Hepatocyte (in vitro differentiated cells): Measurements from ENCODE around the gene SBNO1. TPM values are rescaled to one million over a fixed set of nuclear protein-coding genes. Genes with fewer than 3 reads are reported as not detected.

Experiments used
- DNase-seq: peaks from one replicate; pipeline ENCODE4 v3.0.0-alpha.2; 2016; ENCODE audit warnings: low spot score
- H2AFZ ChIP-seq: fragments of 200-600 bp; sonication (generic); 2 replicates; pipeline ENCODE4 v1.6.0; 2016; ENCODE audit warnings: antibody characterized with exemption, mild to moderate bottlenecking
- H3K27ac ChIP-seq: fragments of 200-600 bp; sonication (generic); 2 replicates; pipeline ENCODE4 v1.5.1; 2016; ENCODE audit warnings: mild to moderate bottlenecking
- H3K27me3 ChIP-seq: fragments of 200-600 bp; sonication (generic); 2 replicates; pipeline ENCODE4 v1.6.1; 2016
- H3K36me3 ChIP-seq: fragments of 200-600 bp; sonication (generic); replicated peaks from 2 replicates; pipeline ENCODE4 v1.5.1; 2016; ENCODE audit warnings: low read depth; ENCODE audit not compliant: insufficient read depth
- H3K4me1 ChIP-seq: fragments of 200-600 bp; sonication (generic); 2 replicates; pipeline ENCODE4 v1.5.1; 2016; ENCODE audit warnings: mild to moderate bottlenecking, moderate library complexity; ENCODE audit not compliant: insufficient read depth
- H3K4me2 ChIP-seq: fragments of 200-600 bp; sonication (generic); 2 replicates; pipeline ENCODE4 v1.6.0; 2016
- H3K4me3 ChIP-seq: fragments of 200-600 bp; sonication (generic); 2 replicates; pipeline ENCODE4 v1.5.1; 2016; ENCODE audit warnings: mild to moderate bottlenecking
- H3K79me2 ChIP-seq: fragments of 200-600 bp; sonication (generic); 2 replicates; pipeline ENCODE4 v1.6.0; 2017; ENCODE audit warnings: mild to moderate bottlenecking
- H3K9me2 ChIP-seq: fragments of 200-600 bp; sonication (generic); replicated peaks from 2 replicates; pipeline ENCODE4 v1.6.0; 2017; ENCODE audit warnings: mild to moderate bottlenecking; ENCODE audit not compliant: insufficient read depth
- H3K9me3 ChIP-seq: fragments of 200-600 bp; sonication (generic); 2 replicates; pipeline ENCODE4 v1.5.1; 2016; ENCODE audit warnings: low read depth, mild to moderate bottlenecking
- H4K20me1 ChIP-seq: fragments of 200-600 bp; sonication (generic); 2 replicates; pipeline ENCODE4 v1.6.0; 2016; ENCODE audit warnings: mild to moderate bottlenecking; ENCODE audit not compliant: insufficient read depth, poor library complexity, severe bottlenecking
- EZH2 ChIP-seq: fragments of 200-600 bp; sonication (generic); IDR thresholded peaks from 2 replicates; pipeline ENCODE4 v1.6.1; 2016; ENCODE audit warnings: antibody characterized with exemption, mild to moderate bottlenecking, borderline replicate concordance
- EZH2phosphoT487 ChIP-seq: fragments of 200-600 bp; sonication (generic); IDR thresholded peaks from one replicate; pipeline ENCODE4 v1.6.1; 2018; ENCODE audit warnings: antibody characterized with exemption, mild to moderate bottlenecking, low read depth, moderate library complexity; ENCODE audit not compliant: unreplicated experiment, severe bottlenecking
- WGBS: methylation state at CpG from one replicate; pipeline ENCODE4 v1.1.6; 2016; ENCODE audit warnings: low lambda C conversion rate; ENCODE audit errors: missing lambda C conversion rate; 5-methylcytosine and 5-hydroxymethylcytosine counted together
- polyA plus RNA-seq: library from polyadenylated mRNA; unstranded; fragments of >200 nt; fragmentation: Nextera tagmentation; extraction: Ambion mirVana; gene quantifications from 2 replicates; pipeline ENCODE4 v1.2.1, GENCODE V29; 2016
- total RNA-seq: library from RNA; depleted of rRNA; stranded (reverse); fragments of >200 nt; gene quantifications from 2 replicates; pipeline ENCODE4 v1.2.3, GENCODE V29; 2014
- TF ChIP-seq, protein P1 (sequence below): fragments of 200-600 bp; sonication (generic); IDR thresholded peaks from 2 replicates; pipeline ENCODE4 v1.5.1; 2016; ENCODE audit warnings: antibody characterized with exemption, mild to moderate bottlenecking; ENCODE audit not compliant: poor library complexity

Gene SBNO1
- total and polyA plus RNA-seq, 2 experiments from 2014 or later, result 13.4 to 28.9 TPM

DNA sequence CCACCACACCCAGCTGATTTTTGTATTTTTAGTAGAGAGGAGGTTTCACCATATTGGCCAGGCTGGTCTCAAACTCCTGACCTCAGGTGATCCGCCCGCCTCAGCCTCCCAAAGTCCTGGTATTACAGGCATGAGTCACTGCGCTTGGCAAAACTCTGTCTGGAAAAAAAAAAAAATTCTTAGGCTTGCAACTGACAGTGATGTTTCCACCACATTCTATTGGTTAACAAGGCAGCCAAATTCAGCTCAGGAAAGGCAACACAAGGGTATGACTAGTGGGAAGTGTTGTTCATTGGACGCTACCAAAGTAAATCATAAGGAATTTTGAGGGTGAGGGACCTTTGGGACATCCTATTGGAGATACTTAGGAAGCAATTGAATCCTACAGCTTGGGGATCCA, 2.9 kb upstream of the SBNO1 start:
- no peak for TF ChIP-seq EZH2
- TF ChIP-seq EZH2phosphoT487, result no peak
- TF ChIP-seq, protein P1, sequence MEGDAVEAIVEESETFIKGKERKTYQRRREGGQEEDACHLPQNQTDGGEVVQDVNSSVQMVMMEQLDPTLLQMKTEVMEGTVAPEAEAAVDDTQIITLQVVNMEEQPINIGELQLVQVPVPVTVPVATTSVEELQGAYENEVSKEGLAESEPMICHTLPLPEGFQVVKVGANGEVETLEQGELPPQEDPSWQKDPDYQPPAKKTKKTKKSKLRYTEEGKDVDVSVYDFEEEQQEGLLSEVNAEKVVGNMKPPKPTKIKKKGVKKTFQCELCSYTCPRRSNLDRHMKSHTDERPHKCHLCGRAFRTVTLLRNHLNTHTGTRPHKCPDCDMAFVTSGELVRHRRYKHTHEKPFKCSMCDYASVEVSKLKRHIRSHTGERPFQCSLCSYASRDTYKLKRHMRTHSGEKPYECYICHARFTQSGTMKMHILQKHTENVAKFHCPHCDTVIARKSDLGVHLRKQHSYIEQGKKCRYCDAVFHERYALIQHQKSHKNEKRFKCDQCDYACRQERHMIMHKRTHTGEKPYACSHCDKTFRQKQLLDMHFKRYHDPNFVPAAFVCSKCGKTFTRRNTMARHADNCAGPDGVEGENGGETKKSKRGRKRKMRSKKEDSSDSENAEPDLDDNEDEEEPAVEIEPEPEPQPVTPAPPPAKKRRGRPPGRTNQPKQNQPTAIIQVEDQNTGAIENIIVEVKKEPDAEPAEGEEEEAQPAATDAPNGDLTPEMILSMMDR, result no peak
- no peak for DNase-seq
- Histone ChIP-seq H3K4me3 (no peak overlapping the region), H3K27ac (no peak overlapping the region), H3K4me2 (no peak overlapping the region), H3K9me3 (no peaks in the 10 kb centered on the region), H2AFZ (no peak overlapping the region), H3K79me2 (peaks cover 21% of the 10 kb centered on the region), H4K20me1 (peaks cover 18% of the 10 kb centered on the region), H3K27me3 (no peaks in the 10 kb centered on the region), H3K36me3 (no peaks in the 10 kb centered on the region), H3K4me1 (peaks cover 12% of the 10 kb centered on the region), H3K9me2 (no peaks in the 10 kb centered on the region)
- 98% methylated on average over 4 of the region's 4 CpGs for WGBS

DNA sequence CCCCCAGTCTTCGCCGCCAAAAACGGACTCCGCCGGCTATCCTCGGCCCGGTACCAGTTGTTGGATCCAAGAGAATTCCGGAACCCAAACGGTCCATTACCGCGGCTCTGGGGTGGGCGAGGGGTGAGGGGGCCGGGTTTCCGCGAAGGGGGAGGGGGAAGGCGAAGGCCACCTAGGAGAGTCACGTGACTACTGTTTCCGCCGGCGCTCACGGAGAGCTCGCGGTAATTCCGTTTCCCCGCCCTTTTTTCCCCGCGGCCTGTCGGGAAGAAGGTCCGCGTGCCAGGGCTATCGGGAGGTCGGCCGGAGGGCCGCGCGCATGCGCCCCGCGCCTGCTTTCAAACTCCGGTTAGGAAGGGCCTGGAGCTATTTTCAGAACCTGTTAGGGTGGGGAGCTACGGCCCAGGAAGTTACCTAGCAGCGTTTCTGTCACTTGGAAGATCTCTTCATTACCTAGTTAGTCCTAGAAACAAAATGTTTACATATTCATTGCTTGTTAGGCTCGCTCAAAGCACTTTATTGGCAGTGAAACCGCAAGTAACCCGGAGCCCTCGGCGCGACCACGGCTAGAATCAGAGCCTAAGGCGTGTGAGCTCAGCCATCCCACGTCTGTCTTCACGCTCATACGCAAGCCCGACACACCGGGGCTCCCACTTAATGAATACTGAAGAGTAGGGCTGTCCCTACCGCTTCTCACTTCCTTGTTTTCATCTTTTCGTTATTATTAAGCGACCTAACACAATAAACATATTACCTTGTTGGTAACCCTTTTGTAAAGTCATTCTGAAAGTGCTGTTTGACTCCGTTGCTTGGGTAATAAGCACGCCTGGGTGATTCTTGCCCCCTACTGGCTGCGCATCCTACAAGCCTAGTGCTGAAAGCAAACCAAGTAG, 624 bp upstream of the SBNO1 start:
- DNase-seq, result peak; percentile 100
- Histone ChIP-seq H3K4me1 (peaks cover 14% of the 10 kb centered on the region), H3K36me3 (no peaks in the 10 kb centered on the region), H3K4me2 (peak overlapping the region; percentile 80), H3K9me3 (no peaks in the 10 kb centered on the region), H3K9me2 (no peaks in the 10 kb centered on the region), H3K79me2 (peaks cover 43% of the 10 kb centered on the region), H3K27ac (peak overlapping the region; percentile 99), H3K27me3 (no peaks in the 10 kb centered on the region), H3K4me3 (peak overlapping the region; percentile 37), H4K20me1 (peaks cover 38% of the 10 kb centered on the region), H2AFZ (peak overlapping the region; percentile 79)
- no peak for TF ChIP-seq EZH2phosphoT487
- TF ChIP-seq EZH2, result no peak
- TF ChIP-seq, protein P1, result peak; percentile 76
- under 1% methylated on average over 55 of the region's 61 CpGs for WGBS

- Histone ChIP-seq H3K9me2 (no peaks in the 10 kb centered on the region), H3K27ac (peak overlapping the region; percentile 99), H3K9me3 (no peaks in the 10 kb centered on the region), H3K79me2 (peaks cover 57% of the 10 kb centered on the region), H4K20me1 (peaks cover 51% of the 10 kb centered on the region), H3K4me1 (peaks cover 14% of the 10 kb centered on the region), H3K36me3 (no peaks in the 10 kb centered on the region), H3K4me3 (peak overlapping the region; percentile 98), H3K4me2 (peak overlapping the region; percentile 92), H2AFZ (peak overlapping the region; percentile 60), H3K27me3 (no peaks in the 10 kb centered on the region)
- TF ChIP-seq EZH2phosphoT487 (no peak), EZH2 (no peak)
- TF ChIP-seq, protein P1, result no peak
- no peak for DNase-seq
- WGBS, result 2% methylated on average over 55 of the region's 62 CpGs
These were observed 711 bp downstream of the SBNO1 start for GRCh38 chr12:123363740-123364531.
